IPS-20b (cell line): ENCODE measurements around the gene ACADL.

Experiments used
- H3K27ac ChIP-seq: one replicate; pipeline ENCODE4 v1.5.1; 2013; ENCODE audit warnings: low read length
- H3K27me3 ChIP-seq: 2 replicates; pipeline ENCODE4 v1.6.1; 2013; ENCODE audit warnings: mild to moderate bottlenecking, low read length, inconsistent platforms; ENCODE audit not compliant: insufficient read depth
- H3K36me3 ChIP-seq: 2 replicates; pipeline ENCODE4 v1.6.1; 2013; ENCODE audit warnings: low read depth, mild to moderate bottlenecking, inconsistent platforms, low read length, moderate library complexity; ENCODE audit not compliant: insufficient read depth
- H3K4me1 ChIP-seq: 2 replicates; pipeline ENCODE4 v1.6.1; 2013; ENCODE audit warnings: mild to moderate bottlenecking, control low read depth, inconsistent platforms, low read length, moderate library complexity; ENCODE audit not compliant: insufficient read depth
- H3K4me3 ChIP-seq: 2 replicates; pipeline ENCODE4 v1.5.1; 2013; ENCODE audit warnings: mild to moderate bottlenecking, low read length, inconsistent platforms
- H3K9ac ChIP-seq: 2 replicates; pipeline ENCODE4 v1.6.1; 2013; ENCODE audit warnings: low read depth, mild to moderate bottlenecking, inconsistent platforms, low read length, moderate library complexity
- H3K9me3 ChIP-seq: 2 replicates; pipeline ENCODE4 v1.6.1; 2013; ENCODE audit warnings: mild to moderate bottlenecking, low read depth, low read length, inconsistent platforms; ENCODE audit not compliant: insufficient read depth

Gene ACADL

GRCh38 chr2:210233487-210233886 is 8.2 kb upstream of the ACADL start:
- H3K4me1 ChIP-seq, result peaks cover 4% of the 10 kb centered on the region; the same call in 1 of the 2 replicates
- H3K27me3 ChIP-seq, result no peaks in the 10 kb centered on the region
- no peak overlapping the region for H3K27ac ChIP-seq
- H3K9me3 ChIP-seq, result no peaks in the 10 kb centered on the region
- H3K4me3 ChIP-seq, result no peak overlapping the region
- H3K9ac ChIP-seq, result no peak overlapping the region
- no peaks in the 10 kb centered on the region for H3K36me3 ChIP-seq

GRCh38 chr2:210230984-210231383 is 5.7 kb upstream of the ACADL start:
- H3K4me1 ChIP-seq, result peaks cover 4% of the 10 kb centered on the region; the same call in 1 of the 2 replicates
- H3K4me3 ChIP-seq, result no peak overlapping the region
- H3K9me3 ChIP-seq, result no peaks in the 10 kb centered on the region
- H3K9ac ChIP-seq, result no peak overlapping the region
- H3K27ac ChIP-seq, result no peak overlapping the region
- no peaks in the 10 kb centered on the region for H3K36me3 ChIP-seq
- peaks cover 10% of the 10 kb centered on the region for H3K27me3 ChIP-seq

- H3K9ac ChIP-seq, result no peak overlapping the region
- H3K9me3 ChIP-seq, result no peaks in the 10 kb centered on the region
- H3K4me3 ChIP-seq, result no peak overlapping the region
- peaks cover 4% of the 10 kb centered on the region; the same call in 1 of the 2 replicates for H3K4me1 ChIP-seq
- no peaks in the 10 kb centered on the region for H3K36me3 ChIP-seq
- H3K27ac ChIP-seq, result no peak overlapping the region
- peaks cover 15% of the 10 kb centered on the region for H3K27me3 ChIP-seq
These were observed 5.3 kb upstream of the ACADL start for GRCh38 chr2:210230518-210230917.

- Histone ChIP-seq H3K27me3 (peaks cover 34% of the 10 kb centered on the region), H3K4me1 (peaks cover 4% of the 10 kb centered on the region; the same call in 1 of the 2 replicates)
These were observed 3.3 kb upstream of the ACADL start for GRCh38 chr2:210228586-210228985.

GRCh38 chr2:210227290-210228088 is 2.2 kb upstream of the ACADL start:
- no peak overlapping the region for H3K27ac ChIP-seq
- peaks cover 4% of the 10 kb centered on the region; the same call in 1 of the 2 replicates for H3K4me1 ChIP-seq
- peaks cover 45% of the 10 kb centered on the region for H3K27me3 ChIP-seq

More at GRCh38 chr2:210228586-210228985, 3.3 kb upstream of the ACADL start:
- no peaks in the 10 kb centered on the region for H3K9me3 ChIP-seq
- no peak overlapping the region for H3K9ac ChIP-seq
- no peaks in the 10 kb centered on the region for H3K36me3 ChIP-seq
- H3K4me3 ChIP-seq, result no peak overlapping the region
- H3K27ac ChIP-seq, result no peak overlapping the region

GRCh38 chr2:210226223-210226622 is 976 bp upstream of the ACADL start:
- Histone ChIP-seq H3K27ac (no peak overlapping the region), H3K9me3 (no peaks in the 10 kb centered on the region), H3K36me3 (no peaks in the 10 kb centered on the region), H3K4me3 (no peak overlapping the region), H3K27me3 (peaks cover 46% of the 10 kb centered on the region), H3K4me1 (peaks cover 4% of the 10 kb centered on the region; the same call in 1 of the 2 replicates), H3K9ac (no peak overlapping the region)

More at GRCh38 chr2:210227290-210228088, 2.2 kb upstream of the ACADL start:
- no peaks in the 10 kb centered on the region for H3K9me3 ChIP-seq
- no peak overlapping the region for H3K9ac ChIP-seq
- no peaks in the 10 kb centered on the region for H3K36me3 ChIP-seq
- no peak overlapping the region for H3K4me3 ChIP-seq

GRCh38 chr2:210224591-210224940 is 681 bp downstream of the ACADL start:
- peak overlapping the region; percentile 91 for H3K4me3 ChIP-seq
- H3K9ac ChIP-seq, result peak overlapping the region; percentile 67; the same call in 1 of the 2 replicates
- H3K27me3 ChIP-seq, result peaks cover 46% of the 10 kb centered on the region
- H3K4me1 ChIP-seq, result no peaks in the 10 kb centered on the region
- H3K9me3 ChIP-seq, result no peaks in the 10 kb centered on the region
- H3K36me3 ChIP-seq, result no peaks in the 10 kb centered on the region
- H3K27ac ChIP-seq, result no peak overlapping the region

- Histone ChIP-seq H3K27me3 (no peaks in the 10 kb centered on the region), H3K27ac (no peak overlapping the region), H3K4me3 (no peak overlapping the region), H3K9me3 (no peaks in the 10 kb centered on the region), H3K4me1 (peaks cover 3% of the 10 kb centered on the region; the same call in 1 of the 2 replicates), H3K36me3 (no peaks in the 10 kb centered on the region), H3K9ac (no peak overlapping the region)
These were observed 10.1 kb downstream of the ACADL start for GRCh38 chr2:210215120-210215519.

GRCh38 chr2:210210185-210210584 is 15.1 kb downstream of the ACADL start:
- H3K4me1 ChIP-seq, result peaks cover 1% of the 10 kb centered on the region; the same call in 1 of the 2 replicates
- H3K9ac ChIP-seq, result no peak overlapping the region
- H3K4me3 ChIP-seq, result no peak overlapping the region
- no peaks in the 10 kb centered on the region for H3K36me3 ChIP-seq
- H3K27ac ChIP-seq, result no peak overlapping the region
- no peaks in the 10 kb centered on the region for H3K9me3 ChIP-seq
- no peaks in the 10 kb centered on the region for H3K27me3 ChIP-seq

- Histone ChIP-seq H3K27ac (no peak overlapping the region), H3K4me1 (no peaks in the 10 kb centered on the region), H3K9me3 (no peaks in the 10 kb centered on the region), H3K4me3 (no peak overlapping the region), H3K9ac (no peak overlapping the region), H3K36me3 (no peaks in the 10 kb centered on the region), H3K27me3 (no peaks in the 10 kb centered on the region)
These were observed 17.3 kb downstream of the ACADL start for GRCh38 chr2:210207929-210208328.

GRCh38 chr2:210203558-210203957 is 21.7 kb downstream of the ACADL start:
- Histone ChIP-seq H3K4me3 (no peak overlapping the region), H3K36me3 (no peaks in the 10 kb centered on the region), H3K27ac (no peak overlapping the region), H3K4me1 (no peaks in the 10 kb centered on the region), H3K9ac (no peak overlapping the region), H3K9me3 (no peaks in the 10 kb centered on the region), H3K27me3 (no peaks in the 10 kb centered on the region)

- H3K27me3 ChIP-seq, result no peaks in the 10 kb centered on the region
- no peaks in the 10 kb centered on the region for H3K9me3 ChIP-seq
- H3K9ac ChIP-seq, result no peak overlapping the region
- H3K4me1 ChIP-seq, result no peaks in the 10 kb centered on the region
- H3K36me3 ChIP-seq, result no peaks in the 10 kb centered on the region
- H3K4me3 ChIP-seq, result no peak overlapping the region
- H3K27ac ChIP-seq, result no peak overlapping the region
These were observed 22.1 kb downstream of the ACADL start for GRCh38 chr2:210203147-210203546.
